ENCODE results near the gene CATSPERD. TPM values are rescaled to one million over a fixed set of nuclear protein-coding genes. Genes with fewer than 3 reads are reported as not detected.

The CATSPERD gene, protein sequence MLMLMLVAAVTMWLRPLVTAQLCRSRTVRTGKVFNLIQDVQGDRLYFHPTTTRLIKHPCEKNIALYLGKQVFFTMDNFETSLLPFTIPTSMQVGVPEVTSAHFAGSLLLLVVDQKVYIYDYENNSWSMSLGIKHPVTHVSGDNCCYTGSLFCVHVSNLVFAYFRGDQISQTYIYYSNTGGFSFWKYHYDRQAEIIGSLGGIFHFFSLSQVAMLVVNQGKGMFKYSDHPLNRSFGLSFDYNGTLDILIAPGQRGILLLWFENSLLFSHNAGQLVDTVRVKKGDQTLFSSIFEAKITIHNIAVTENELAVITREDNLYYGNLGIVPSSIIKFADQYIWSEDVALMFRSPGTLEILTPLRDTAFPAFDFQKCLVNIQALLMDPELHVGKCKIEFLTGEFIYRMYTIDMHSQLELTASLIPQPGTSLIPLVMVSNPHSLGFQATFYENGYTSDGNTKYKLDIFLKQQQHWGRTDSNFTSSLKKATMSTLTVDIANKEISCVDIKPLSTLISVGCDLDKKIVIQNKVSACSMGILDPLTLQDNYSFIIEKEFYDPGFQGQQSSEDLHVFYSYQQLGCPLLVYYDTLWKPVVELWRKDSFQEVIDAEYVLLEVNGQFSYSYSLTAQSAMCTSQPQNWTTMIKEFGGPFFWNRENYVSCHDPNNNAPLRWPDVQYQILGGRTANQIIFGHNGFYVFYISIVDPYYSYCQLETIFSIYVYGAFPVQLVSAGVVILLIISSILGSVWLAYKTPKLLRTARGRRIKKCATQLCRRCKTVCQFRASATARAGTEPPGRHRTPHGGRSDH
- not detected in 2 replicates for total RNA-seq (2014; rRNA removed; shearing (Covaris generic))

DNA sequence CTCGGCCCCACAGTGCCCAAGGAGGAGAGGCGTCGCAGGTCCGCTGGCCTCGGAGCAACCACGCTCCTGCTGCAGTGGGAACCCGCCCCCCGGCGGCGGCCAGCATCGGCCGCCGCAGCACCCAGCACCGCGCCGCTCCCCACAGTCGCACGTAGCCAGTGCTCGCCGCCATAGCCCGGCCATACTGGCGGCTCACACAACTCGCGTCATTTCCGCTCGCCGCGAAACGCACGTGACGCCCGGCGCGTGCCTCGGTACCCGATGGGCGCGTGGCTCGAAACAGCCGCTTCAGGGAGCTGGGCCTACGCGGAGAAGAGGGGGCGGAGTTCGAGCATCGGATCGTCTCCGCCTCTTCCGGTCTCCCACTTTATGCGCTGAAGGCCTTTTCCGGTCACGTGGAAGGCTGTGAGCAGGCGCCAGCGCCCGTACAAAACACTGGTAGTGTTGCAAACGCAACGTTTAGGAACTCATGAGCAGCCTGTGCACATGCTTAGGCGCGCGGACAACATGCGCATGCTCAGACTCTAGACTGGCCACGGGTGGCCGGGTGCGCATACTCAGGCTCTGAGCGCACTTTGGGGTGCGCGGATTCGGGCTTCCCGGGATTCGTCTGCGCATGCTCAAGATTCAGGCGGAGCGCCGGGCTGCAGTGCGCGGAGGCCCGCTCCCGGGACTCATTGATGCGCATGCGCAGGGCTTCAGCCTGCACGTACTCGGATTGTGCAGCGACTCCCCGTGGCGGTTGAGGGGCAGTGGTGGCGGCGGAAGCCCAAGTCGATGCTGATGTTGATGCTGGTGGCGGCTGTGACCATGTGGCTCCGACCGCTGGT lies at the start of gene CATSPERD, which contains the start of gene LONP1:
Gene CATSPERD (plus strand): TSS at position 677 of the 830 bp plus-strand sequence. CDS start 101 bp downstream, at position 778.
Gene LONP1 (minus strand): TSS at position 186 of the 830 bp plus-strand sequence. CDS start 14 bp downstream, at position 172.
- DNase-seq (ENCODE audit: low read depth): peak; percentile 98

DNA sequence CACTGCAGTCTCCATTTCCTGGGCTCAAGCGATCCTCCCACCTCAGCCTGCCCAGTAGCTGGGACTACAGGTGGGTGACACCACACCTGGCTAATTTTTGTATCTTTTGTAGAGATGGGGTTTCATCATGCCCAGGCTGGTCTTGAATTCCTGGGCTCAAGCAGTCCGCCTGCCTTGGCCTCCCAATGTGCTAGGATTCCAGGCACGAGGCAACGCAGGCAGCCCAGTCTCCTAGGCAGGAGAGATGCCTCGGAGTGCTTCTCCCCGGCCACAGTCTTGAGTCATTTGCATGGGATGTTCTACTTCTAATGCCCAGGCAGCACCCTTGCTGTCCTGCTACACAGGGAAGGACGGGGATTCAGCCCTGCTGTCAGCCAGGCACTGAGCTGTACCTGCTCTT lies 48.8 kb upstream of the CATSPERD start:
- DNase-seq (ENCODE audit: low read depth): no peak

DNA sequence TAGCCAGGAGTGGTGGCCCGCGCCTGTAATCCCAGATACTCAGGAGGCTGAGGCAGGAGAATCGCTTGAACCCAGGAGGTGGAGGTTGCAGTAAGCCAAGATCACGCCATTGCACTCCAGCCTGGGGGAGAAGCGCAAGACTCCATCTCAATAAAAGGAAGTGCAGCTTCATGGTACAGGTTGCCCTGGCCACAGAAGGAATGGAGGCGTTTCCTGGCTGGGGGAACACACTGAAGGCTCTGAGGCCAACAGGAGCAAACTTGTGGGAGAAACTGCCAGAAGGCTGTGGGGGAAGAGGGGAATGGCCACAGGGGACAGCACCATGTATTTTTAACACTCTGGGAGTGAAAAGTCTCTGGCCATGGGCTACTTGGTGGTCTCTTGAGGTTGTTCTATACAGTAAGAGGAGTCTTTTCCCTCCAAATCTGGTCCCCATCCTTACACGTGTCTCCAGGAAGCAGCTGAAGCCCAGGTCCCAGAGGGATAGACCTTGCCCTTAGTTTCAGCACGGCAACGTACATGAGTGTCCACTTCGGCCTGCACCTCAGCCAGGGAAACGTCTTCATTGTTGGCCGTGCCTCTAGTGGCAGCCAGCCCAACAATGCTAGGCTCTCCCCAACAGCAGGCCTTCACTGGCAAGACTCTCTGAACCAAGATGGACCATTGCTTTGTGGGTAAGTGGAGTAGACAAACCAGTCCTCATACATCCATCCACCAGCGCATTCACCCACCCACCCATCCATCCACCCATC lies 47.6 kb upstream of the CATSPERD start:
- DNase-seq (ENCODE audit: low read depth): no peak

DNA sequence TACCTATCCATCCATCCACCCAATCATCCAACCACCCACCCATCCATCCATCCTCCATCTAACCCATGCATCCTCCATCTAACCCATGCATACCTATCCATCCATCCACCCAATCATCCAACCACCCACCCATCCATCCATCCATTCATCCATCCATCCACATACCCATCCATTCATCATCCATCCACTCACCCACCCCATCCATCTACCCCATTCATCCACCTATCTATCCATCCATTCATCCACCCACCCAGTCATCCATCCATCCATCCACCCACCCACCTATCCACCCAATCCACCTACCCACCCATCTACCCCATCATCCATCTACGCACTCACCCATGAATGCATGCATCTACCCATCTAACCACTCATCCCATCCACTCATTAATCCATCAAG lies 46.7 kb upstream of the CATSPERD start:
- DNase-seq (ENCODE audit: low read depth): no peak

DNA sequence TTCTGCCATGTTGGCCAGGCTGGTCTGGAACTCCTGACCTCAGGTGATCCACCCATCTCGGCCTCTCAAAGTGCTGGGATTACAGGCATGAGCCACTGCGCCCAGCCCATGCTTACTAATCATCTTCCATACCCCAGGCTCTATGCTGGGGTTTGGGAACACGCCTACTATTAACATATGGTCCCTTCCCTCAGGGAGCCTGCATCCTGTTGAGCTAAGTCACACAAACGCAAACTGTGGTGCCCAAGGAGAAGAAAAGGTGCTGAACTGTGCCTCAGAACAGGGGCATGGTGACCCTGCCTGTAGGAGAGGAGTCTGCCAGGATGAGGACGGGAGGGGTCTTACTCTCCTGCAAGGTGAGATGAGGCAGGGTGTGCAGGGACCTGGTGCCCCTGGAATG lies 45.7 kb upstream of the CATSPERD start:
- no peak for DNase-seq (ENCODE audit: low read depth)

DNA sequence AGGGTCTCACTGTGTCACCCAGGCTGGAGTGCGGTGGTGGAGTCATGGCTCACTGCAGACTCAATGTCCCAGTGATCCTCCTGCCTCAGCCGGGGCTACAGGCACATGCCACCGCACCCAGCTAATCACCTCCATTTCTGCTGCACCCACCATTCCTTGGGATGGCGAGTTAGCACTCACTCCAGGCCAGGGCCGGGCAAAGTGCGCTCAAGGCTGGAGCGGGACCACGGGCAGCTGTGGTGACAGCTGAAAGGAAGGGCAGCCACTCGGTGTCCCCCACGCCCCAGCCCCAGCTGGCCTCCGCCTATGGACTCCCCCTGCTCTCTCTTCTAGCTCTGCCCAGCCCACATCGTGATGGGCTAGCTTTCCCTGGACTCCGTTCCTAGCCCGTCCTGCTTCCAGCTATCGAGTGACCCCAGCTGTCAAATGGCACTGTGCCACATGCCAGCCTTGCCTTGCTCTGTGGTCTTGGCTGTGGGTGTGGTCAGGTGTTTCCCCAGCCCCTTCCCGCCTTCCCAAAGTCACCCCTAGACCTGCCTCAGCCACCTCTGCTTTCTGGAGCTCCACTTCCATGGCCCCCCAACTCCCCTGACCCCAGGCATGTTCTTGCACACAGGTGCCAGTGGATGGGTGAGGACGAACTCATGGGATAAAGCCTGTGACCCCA lies 44.2 kb upstream of the CATSPERD start:
- no peak for DNase-seq (ENCODE audit: low read depth)

DNA sequence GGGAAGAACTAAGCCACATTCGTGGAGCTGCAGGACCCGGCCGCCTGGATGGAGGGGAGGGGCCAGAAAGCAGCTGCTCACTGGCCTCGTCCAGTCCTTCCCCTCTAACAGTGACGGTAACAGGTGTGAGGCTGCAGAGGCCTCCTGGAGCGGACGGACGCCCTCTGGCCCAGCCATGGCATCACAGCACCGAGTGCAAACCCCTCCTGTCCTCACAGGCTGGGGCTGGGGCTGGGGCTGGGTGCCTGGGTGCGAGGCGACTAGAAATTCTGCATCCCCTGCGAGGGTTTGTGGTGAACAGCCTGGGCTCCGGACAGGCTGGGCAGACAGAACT lies 43.7 kb upstream of the CATSPERD start:
- no peak for DNase-seq (ENCODE audit: low read depth)

DNA sequence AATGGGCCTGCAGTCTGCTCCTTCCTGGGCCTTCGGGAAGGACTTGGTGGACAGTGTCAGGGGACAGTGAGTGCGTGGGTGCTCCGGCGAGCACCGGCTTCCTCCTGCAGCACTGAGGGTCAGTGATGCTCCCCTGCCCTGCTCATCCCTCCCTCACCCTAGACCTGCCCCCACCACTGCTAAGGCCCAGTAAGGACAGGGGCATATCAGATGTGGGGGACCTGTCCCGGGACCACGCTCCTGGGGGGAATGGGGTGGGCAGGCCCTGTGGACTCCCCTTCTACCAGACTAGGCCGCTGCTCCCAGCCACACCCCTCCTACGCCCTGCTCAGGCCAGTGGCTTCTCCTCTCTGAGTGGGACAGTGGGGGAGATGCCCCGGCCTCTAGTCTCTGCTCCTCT lies 43.3 kb upstream of the CATSPERD start:
- DNase-seq (ENCODE audit: low read depth): no peak

DNA sequence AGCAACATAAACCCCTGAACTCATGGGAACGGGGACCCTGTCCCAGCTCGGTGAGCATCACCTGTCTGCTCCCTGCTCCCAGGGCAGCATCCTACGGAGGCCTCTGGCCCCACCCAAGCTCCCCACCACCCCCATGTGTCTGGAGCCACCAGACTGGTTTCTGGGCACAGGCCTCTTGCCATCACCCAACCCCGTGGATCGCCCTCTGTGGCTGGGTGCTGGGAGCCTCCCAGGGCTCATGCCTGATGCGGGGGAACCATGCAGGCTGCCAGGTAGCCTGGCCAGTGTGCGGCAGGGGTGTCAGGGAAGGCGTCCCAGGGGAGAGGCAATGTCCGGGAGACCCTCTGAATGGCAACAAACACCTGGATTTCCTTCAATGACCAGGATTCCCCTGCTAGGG lies 42.9 kb upstream of the CATSPERD start:
- no peak for DNase-seq (ENCODE audit: low read depth)

DNA sequence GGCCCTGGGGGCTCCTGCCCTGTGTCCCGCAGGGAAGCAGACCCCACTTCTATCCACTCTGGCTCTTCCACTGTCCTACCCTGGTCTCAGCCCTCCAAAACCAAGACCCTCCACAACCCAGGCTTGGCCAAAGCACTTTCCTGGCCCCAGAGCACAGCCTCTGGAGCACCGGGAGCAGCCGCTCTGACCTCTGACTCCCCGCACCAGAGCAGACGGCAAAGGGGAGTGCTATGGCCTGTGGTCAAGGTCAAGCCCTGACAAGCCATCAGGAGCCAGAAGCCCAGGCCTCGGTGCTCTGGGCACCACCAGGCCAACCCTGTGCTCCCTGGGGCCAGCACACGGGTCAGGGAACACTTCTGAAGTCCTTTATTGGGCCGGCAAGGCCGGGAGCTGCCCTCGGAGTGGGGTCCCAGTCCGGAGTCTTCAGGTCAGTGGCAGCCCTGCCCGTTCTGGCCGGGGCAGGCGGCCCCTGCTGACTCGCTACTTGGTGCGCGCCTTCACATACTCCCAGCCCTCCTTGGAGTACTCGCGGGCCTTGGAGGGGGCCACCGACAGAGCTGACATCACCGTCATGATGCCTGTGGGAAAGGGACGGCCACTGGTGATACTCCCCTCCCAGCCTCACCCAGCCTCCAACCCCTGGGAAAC lies 42.2 kb upstream of the CATSPERD start:
- no peak for DNase-seq (ENCODE audit: low read depth)

DNA sequence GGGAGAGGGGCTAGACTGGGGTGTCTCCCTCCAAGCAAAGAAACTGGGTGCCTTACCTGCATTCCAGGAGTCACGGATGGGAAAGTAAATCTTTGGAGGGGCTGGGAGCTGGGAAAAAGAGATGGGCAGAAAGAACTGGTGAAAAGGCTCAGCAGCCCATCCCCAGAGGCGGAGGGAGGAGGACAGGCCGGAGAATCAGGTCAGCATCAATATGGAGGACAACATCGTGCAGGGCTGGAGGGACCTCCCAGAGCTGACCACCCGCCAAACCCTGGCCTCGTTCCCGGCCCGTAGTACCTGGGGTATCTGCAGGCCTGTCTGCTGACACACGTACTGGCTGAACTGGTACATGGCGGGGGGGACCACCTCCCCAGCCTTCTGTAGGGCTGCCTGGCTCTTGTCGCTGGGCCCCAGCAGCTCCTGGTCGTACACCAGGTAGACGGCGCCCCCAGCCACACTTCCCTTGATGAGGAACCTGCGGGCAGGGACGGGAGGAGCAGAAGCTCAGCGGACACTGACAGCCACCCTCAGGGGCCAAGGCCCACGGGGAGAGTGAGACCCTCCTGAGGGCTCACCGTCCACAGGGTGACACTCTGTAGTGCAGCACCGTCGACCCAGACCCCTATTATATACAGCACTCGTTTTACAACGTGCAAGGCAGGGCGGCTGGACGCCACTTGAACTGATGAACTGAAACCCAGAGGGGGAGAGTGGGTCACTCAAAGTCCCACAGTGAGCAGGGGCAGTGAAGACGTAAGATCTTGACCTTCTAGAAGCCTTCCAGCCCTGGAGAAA lies 41.0 kb upstream of the CATSPERD start:
- no peak for DNase-seq (ENCODE audit: low read depth)

DNA sequence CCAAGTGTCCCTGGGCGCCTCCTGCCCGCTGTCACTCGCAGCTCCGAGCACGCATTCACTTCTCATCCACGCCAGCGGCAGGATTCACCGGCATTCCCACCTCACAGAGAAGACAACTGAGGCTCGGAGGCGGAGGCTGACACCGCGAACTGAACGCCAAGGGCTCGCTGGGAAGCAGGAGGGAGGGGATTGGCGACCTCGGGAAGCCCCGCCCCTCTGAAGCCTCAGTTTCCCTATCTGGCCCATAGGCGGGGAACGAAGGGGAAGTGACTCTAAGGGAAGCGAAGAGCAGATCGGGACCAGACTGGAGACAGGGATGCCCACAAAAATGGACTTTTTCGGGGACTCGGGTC lies 40.4 kb upstream of the CATSPERD start:
- DNase-seq (ENCODE audit: low read depth): no peak

DNA sequence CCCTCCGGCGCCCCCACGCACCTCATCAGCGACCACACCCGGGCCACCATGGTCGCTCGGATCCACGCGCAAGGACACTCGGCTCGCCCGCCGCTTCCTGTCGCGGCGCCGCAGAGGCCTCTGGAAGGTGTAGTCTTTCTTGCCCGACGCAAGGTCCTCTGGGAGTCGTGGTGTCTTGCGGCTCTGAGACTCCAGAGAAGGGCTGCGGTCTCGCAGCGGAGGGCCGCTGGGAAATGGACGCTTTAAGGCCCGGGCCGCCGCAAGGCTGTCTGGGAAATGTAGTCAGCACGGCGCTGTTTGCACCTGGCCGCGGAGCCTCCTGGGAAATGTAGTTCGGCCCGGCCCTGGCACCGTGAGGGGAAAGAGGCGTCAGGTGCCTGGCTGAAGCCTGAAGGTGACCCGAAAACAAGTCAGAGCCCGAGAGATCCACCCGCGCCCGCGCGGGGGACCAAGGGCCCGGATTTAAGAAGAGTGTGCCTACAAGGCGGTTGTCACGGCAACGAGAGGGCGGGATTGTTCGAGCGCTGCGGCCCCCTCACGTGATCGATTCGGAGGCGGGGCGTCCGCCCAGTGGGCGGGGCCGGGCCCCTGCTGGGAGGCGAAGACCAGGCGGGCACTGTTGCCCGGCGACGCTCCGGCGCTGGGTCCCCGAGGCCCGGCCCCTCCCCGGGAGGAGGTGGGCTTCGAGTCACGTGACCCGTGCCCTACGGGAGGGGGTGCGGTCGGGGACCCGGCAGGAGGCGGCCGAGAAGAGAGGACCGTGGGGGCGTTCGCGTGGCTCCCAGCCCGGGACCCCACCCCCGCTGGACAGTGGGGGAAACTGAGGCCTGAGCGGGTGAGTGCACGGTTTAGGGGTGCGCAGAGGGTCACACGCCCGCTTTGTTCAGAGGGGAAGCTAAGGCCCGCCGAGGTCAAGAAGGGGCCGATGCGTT lies 39.7 kb upstream of the CATSPERD start, which contains the start of the genes HSD11B1L and MICOS13:
Gene HSD11B1L (plus strand): TSS at position 591 of the 932 bp plus-strand sequence. CDS start 3,806 bp downstream, outside the sequence.
Gene MICOS13 (minus strand): TSS at position 80 of the 932 bp plus-strand sequence. CDS start 30 bp downstream, at position 50.
- DNase-seq (ENCODE audit: low read depth): peak; percentile 98

DNA sequence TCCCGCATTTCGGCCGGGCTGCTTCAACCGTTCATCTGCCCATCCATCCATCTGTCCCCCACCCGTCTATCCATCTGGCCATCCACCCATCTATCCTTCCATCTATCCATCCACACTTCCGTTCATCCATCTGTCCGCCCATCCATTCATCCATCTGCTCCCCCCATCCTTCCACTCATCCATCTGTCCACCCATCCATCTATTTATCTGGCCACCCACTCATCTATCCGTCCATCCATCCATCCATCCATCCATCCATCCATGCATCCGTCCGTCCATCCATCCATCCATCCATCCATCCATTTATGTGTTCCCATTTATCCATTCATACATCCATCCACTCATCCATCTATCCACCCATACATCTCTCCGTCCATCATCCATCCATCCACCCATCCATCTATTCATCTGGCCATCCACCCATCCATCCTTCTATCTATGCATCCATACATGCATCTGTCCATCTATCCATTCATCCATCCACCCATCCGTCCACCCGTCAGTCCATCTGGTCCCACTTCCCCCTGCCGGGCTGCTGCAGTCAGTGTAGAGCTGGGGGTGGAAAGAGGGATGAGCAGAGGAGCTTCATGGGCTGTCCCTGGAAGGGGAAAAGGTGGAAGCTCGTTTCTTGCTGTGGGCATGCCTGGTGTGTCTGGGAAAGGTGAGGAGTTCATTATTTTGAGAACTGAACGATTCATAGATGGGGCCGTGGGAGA lies 38.9 kb upstream of the CATSPERD start:
- no peak for DNase-seq (ENCODE audit: low read depth)

DNA sequence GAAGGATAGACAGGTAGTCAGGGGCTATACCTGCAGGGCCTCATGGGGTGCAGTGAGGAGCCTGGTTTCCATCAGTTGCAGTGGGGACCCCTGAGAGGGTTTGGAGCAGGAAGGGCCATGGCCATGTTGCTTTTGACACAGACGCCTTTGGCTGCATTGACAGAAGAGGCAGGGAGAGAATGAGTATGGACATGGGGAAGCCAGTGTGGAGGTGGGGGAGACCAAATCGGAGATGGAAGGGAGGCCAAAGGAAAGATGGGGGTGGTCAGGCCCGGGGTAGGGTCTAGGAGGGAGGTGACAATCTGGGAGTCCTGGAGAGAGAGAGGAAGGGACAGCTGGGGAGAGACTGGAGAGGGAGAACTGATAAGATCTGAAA lies 38.3 kb upstream of the CATSPERD start:
- no peak for DNase-seq (ENCODE audit: low read depth)

DNA sequence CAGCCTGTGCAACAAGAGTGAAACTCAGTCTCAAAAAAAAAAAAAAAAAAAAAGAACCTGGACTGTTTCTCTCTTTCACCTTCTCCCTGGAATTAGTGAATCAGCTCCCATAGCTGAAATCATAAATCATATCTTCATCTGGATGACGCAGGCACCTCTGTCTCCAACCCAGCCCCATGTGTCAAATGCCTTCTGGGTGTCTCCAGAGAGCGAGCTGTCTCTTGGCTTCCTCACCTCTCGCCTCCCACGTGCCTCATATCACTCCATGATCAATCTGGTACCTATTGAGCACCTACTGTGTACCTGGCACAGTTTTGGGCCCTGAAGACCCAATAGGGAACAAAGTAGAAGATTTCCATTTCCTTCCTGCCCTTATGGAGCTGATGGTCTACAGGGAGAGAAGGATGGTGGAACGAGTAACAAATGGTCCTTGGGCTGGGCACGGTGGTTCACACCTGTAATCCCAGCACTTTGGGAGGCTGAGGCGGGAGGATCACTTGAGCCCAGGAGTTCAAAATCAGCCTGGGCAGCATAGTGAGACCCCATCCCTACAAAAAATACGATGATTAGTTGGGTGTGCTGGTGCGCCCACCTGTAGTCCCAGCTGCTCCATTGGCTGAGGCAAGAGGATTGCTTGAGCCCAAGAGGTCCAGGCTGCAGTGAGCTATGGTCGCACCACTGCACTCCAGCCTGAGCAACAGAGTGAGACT lies 37.1 kb upstream of the CATSPERD start:
- DNase-seq (ENCODE audit: low read depth): no peak
